ENCODE data around the gene SNX11.

Gene SNX11

DNA sequence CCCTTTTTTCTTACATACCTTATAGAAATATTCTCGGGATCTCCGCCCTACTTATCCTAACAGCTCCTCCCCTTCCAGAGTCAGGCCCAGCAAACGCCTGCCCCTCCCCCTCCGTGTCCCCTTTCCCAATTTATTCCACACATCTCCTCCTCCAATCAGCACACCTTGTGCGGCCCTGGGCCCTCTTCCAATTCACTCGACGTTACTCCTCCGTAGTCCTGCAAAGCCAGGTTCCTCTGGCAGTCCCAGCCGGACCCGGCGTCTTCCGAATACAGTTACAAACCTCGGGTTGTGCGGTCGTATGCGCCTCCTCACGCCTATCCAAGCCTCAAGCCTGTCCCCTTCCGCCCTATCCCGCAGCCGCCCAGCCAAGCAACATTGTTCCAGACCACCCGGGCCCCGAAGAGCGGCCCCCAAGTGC is 7.0 kb upstream of the SNX11 start:
- peak; percentile 86 for DNase-seq

GRCh38 chr17:48101012-48101720 is 6.4 kb upstream of the SNX11 start, which contains the start of gene CBX1:
TSS of gene CBX1 (minus strand) at chr17:48101478. CDS start at chr17:48077004, 24,474 bp downstream.
- DNase-seq, result peak; percentile 91

DNA sequence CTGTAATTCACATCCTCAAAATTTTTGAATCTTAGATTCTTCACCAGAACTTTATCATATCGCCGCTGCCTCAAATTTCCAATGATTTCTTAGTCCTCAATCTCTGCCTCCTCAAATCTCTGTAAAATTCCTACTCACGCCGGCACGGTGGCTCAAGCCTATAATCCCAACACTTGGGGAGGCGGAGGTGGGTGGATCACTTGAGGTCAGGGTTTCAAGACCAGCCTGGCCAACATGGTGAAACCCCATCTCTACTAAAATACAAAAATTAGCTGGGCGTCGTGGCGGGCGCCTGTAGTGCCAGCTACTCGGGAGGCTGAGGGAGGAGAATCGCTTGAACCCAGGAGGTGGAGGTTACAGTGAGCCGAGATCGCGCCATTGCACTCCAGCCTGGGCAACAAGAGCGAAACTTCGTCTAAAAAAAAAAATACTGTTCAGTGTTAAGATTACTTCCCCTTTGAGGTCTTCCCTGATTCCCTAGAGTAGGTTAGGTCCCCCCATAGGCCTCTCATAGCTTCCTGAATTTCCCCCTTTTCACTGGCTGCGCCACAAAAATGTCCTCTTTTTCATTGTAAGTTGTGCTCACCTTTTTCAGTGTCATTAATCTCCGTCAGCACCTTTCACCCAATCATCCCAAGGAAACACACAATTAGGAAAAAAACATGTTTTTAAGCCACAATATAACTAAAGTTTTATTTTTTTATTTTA is 5.4 kb upstream of the SNX11 start:
- DNase-seq, result no peak

- DNase-seq, result no peak
Observed at GRCh38 chr17:48102798-48103715, 4.5 kb upstream of the SNX11 start.

DNA sequence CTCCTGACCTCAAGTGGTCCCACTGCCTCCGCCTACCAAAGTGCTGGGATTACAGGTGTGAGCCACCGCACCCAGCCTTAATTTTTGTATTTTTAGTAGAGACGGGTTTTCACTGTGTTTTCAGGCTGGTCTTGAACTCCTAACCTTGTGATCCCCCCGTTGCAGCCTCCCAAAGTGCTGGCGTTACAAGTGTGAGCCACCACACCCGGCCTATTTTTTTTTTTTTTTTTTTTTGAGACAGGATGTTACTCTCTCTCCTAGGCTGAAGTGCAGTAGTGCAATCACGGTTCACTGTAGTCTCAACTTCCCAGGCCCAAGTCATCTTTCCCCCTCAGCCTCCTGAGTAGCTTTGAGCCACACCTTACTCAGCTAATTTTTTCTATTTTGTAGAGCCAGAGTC is 3.1 kb upstream of the SNX11 start:
- DNase-seq, result no peak

GRCh38 chr17:48106802-48107136 is 797 bp upstream of the SNX11 start:
- no peak for DNase-seq

- DNase-seq, result no peak
Observed at GRCh38 chr17:48110761-48111160, 3.2 kb downstream of the SNX11 start.

DNA sequence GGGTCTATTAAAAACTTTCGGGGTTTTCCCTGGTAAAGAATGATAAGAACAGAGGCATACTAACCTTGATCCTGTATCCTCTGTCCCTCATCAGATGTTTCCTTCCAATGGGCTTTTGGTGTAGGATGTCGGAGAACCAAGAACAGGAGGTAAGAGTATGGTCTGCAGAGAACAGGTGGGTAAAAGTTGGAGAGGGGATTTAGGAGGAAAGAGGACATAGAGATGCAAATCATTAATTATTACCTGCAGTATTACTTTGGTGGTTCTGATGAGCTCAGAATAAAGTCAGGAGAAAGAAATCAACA is 4.3 kb downstream of the SNX11 start:
- no peak for DNase-seq

DNA sequence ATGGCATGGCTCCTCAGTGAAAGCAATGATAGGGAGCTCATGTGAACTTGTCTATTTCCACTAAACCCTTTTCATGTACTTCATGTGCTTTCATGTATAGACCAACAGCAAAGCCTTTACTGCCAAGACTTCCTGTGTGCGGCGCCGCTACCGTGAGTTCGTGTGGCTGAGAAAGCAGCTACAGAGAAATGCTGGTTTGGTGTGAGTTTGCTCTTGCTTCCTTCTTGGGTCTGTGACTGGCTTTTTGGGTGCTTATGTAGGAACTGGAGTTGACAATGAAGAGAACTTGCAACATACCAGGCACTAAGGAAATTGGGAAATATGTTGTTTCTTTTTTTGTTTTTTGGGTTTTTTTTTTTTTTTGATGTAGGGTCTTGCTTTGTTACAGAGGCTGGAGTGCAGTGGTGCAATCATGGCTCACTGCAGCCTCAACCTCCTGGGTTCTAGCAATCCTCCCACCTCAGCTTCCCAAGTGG is 5.7 kb downstream of the SNX11 start:
- no peak for DNase-seq

DNA sequence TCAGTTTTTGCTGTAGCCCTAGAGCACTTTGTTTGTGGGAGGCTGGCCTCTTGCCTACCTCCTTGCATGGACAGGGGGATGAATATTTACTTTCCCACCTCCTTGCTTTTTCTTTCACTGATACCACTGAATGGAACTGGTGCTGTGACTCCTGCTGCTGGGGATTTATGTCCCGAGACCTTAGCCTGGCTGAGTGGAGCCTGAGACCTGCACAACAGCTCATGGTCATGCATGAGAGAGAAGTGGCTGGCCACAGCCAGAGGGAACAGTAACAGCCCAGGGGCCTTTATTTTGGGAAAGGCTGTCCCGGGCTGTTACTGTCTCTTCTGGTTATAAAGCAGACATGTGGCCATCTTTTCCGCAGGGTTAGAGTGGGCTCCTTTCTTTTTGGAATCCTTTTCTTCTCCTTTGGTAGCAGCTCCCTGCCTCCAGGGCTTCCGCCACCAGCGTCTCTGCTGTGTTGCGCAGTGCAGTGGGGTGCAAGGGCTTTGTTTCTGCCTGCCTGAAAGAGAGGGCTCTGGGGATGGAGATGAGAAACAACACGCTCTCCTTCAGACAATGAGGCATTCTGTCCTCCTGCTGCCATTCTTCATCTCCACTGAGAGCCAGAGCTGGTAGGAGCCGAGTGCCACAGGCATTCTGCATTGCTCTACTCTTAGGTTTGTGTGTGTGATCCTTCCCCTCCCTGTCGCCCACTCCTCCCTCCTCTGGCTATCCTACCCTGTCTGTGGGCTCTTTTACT is 14.5 kb downstream of the SNX11 start:
- peak; percentile 86 for DNase-seq

DNA sequence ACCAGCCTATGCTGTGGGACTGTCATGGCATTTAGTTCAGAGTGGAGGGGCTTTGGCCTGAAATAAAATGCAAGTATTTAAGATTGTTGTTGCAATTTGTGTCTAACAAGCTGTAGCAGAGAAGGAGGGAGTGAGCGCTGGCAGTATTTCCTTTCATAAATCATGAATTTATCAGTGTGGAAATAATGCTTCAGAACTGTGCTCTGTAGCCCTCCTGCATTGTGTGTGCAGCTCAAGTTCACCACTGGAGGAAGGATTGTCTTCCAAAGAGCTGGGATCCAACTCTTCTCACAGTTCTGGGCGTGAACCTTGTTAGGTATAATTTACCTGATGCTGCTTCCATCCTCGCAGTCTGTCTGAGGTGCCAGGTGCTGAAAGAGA is 15.1 kb downstream of the SNX11 start:
- DNase-seq, result peak; percentile 26

DNA sequence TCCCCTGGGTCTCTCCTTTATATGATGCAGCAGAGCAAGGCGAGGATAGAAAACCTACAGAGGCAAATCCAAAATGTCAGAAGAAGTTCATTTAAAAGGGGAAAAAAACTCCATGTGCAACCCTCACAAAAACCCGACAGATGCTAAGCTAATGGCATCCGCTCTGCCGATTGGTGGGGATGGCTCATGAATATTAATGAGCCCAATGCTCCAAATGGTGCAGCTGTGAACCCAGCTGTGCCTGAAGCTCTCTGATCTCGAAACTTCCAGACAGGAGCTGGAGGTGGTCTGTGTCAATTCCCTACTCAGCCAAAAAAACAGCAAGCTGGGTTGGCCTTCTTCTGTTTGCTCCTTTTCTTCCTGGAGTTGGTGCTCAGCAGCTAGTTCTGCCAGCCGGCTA is 15.5 kb downstream of the SNX11 start:
- DNase-seq, result no peak

DNA sequence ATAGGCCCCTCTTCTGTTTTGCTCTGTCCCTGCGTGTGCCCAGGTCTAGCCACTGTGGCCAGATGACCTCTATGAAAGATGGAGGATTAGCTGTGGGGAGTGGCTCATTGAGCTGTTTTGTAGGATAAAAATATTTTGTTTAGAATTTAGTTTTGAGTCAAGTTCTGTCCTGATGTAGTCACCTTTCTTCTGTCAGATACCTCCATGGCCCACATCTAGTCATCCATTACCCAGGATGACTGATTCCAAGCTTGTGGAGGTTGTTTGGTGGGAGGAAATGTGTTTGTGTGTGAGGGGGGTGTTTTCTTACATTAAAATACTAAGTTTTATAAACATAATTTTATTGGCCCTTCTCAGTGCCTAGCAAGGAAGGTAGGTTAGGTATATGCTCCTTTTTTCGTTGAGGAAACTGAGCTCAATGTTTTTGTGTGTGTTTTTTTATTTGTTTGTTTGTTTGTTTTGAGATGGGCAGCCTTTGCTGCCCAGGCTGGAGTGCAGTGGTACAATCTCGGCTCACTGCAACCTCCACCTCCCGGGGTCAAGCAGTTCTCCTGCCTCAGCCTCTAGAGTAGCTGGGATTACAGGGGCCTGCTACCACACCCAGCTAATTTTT is 16.3 kb downstream of the SNX11 start:
- no peak for DNase-seq

DNA sequence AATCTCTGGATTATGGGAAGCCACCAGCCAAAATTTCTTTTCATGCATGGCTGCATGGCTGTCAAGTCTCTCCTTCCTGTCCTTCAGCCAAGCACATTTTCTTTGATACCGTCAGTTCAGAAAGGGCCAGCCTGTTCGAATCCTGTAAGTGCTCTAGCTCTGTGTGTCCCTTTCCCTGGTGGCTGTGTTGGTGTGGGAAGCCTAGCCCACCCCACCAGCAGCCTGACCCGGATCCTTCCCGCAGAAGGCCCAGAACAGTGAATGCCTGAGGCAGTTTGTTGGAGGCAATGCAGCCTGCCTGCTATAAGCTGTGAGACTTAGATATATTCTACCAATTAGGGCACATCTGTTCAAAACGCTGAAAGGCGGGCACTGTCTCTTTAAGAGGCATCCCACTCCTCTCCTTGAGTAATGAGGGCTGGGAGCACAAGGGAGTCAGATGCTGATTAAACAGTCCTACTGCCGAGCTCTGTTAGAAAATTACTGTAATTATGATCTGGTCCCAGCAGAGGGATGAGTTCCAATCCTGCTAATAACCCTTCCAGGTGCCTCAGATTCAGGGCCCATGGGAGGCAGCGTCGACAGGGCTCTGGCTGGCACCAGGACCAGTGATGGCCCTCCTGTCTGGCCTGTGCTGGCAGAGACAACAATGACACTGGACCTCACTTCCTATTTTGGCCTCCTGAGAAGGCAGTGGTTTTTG is 18.4 kb downstream of the SNX11 start:
- DNase-seq, result no peak

- DNase-seq, result no peak
Observed at GRCh38 chr17:48126532-48126850, 18.9 kb downstream of the SNX11 start.

GRCh38 chr17:48127371-48128051 is 19.9 kb downstream of the SNX11 start:
- peak; percentile 65 for DNase-seq

- DNase-seq, result no peak
Observed at GRCh38 chr17:48128400-48128799, 20.8 kb downstream of the SNX11 start.

GRCh38 chr17:48129981-48130380 is 22.4 kb downstream of the SNX11 start:
- DNase-seq, result no peak

GRCh38 chr17:48131216-48131824 is 23.8 kb downstream of the SNX11 start:
- peak; percentile 77 for DNase-seq

DNA sequence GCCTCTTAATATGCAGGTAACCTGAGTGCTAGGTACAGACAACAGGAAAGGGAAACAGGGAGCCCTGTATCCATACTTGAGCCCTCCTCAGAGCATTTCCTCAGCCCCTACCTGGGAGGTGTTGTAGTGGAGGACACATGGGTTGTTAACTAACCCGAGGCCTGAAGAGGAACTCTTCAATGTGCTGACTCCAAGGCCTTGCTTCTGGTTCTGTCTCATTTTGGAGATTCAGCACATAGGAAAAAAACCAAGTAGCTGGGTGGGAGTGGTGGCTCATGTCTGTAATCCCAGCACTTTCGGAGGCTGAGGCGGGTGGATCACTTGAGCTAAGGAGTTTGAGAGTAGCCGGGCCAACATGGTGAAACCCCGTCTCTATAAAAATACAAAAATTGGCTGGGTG is 24.8 kb downstream of the SNX11 start:
- DNase-seq, result no peak

- DNase-seq, result no peak
Observed at GRCh38 chr17:48134912-48135480, 27.4 kb downstream of the SNX11 start.
